Measurements from ENCODE around the gene SLC6A11.

- no peak for TF ChIP-seq U2AF1 (optimal IDR thresholded peaks at IDR 0.05; ENCODE audit: low read depth, low read length)
- no peak for TF ChIP-seq NRF1 (conservative IDR thresholded peaks at IDR 0.05 in 1 of 2, IDR thresholded peaks at IDR 0.05 in 1 of 2)
- TF ChIP-seq ATF4 (CRISPR knock-in tag; IDR thresholded peaks at IDR 0.05) = no peak
- TF ChIP-seq GTF2F1 (IDR thresholded peaks at IDR 0.05; ENCODE audit: low read depth, low read length) = no peak
- no peak for TF ChIP-seq YY1 (IDR thresholded peaks at IDR 0.05; ENCODE audit: borderline replicate concordance in 1 of 3, control insufficient read depth in 1 of 3, extremely low read depth in 1 of 3, insufficient read depth in 3 of 3, insufficient read length in 1 of 3, insufficient replicate concordance in 2 of 3, low read depth in 1 of 3, low read length in 2 of 3)
- TF ChIP-seq POU5F1 (IDR thresholded peaks at IDR 0.05; ENCODE audit: borderline replicate concordance, low read depth, low read length, partially characterized antibody) = no peak
- TF ChIP-seq SIN3A (IDR thresholded peaks at IDR 0.05; ENCODE audit: borderline replicate concordance in 2 of 2, control insufficient read depth in 1 of 2, low read depth in 2 of 2, low read length in 2 of 2) = no peak
Measured at GRCh38 chr3:10946526-10946925, 130.5 kb downstream of the SLC6A11 start.

Measured in K562 (cell line).